Endometrium (tissue), 2 donors: ENCODE data around the gene LRRC1.

Experiments used
- FAIRE-seq: peaks from 2 replicates; lab custom pipeline; 2012; peaks lifted over from hg19 to GRCh38; lab: Jason Lieb, UNC
- donor health status: control.
- donor health status: control.

LRRC1 gene

DNA sequence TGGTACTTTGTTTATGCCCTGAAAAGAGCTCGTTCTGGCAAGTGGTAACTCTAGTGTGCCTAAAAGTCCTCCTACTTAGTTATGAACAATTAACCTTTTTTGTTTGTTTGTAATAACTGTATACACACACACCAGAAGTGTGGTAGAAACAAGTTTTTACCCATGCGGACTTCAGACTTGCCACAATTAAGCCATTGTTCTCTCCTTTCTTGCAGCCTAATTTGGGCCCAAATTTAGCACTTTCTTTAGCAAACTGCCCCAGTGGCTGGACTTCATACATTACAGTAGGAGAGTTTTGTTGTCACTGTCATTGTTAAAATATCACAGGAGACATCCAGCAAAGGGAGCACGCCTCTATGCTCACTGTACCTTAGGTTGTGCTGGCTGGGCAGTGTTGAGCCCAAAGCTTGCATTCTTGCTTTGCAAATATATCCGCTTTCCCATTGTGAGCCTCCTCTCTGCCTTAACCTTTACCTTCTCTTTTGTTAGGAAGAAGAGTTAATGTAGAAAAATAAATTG, 53.0 kb downstream of the LRRC1 start:
- FAIRE-seq, result no peak

DNA sequence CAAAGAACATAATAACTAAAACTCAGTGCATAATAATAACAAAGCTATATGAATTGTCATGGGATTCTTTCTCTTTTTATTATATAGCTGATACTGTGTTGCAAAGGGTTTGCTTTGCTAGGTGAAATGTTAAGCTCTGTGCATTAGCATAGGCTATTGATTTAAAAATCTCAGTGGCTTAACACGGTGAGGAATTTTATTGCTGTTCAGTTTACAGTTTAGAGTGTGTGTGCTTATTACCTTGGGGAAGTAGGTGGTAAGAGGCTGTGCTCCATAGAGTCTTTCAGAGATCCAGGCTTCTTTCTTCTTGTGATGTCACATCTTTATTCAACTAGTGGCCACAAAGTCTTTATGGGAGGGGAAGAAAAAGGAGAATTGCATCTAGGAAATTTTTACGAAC, 55.7 kb downstream of the LRRC1 start:
- FAIRE-seq, result no peak

DNA sequence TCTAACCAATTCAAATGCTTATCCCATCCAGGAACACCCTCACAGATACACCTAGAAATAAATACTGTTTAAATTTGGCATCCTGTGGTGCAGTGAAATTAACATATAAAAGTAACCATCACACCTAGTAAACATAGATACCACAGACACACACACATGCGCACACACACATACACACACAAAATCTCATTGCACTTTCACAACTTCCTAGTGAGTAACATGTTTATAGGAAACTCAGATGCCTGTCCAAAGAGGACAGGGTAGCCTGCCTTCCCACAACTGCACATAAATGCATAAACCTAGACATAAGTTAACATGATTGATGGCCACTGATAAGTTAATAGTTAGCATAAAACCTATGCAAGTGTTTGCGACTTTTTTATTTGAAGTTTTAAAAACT, 56.8 kb downstream of the LRRC1 start:
- no peak for FAIRE-seq

DNA sequence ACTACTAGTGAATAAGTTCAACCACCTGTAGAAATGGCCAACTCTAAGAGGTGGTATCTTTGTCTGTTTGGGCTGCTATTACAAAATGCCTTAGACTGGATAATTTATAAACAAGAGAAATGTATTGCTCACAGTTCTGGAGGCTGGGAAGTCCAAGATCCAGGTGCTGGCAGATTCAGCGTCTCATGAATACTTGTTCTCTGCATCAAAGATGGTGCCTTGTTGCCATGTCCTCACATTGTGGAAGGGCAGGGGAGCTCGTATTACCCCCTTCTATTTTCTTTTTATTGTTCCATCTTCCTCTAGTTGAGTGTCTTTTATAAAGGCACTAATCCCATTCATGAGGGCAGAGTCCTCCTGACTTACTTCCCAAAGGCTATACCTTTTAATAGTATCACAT, 58.0 kb downstream of the LRRC1 start:
- no peak for FAIRE-seq

DNA sequence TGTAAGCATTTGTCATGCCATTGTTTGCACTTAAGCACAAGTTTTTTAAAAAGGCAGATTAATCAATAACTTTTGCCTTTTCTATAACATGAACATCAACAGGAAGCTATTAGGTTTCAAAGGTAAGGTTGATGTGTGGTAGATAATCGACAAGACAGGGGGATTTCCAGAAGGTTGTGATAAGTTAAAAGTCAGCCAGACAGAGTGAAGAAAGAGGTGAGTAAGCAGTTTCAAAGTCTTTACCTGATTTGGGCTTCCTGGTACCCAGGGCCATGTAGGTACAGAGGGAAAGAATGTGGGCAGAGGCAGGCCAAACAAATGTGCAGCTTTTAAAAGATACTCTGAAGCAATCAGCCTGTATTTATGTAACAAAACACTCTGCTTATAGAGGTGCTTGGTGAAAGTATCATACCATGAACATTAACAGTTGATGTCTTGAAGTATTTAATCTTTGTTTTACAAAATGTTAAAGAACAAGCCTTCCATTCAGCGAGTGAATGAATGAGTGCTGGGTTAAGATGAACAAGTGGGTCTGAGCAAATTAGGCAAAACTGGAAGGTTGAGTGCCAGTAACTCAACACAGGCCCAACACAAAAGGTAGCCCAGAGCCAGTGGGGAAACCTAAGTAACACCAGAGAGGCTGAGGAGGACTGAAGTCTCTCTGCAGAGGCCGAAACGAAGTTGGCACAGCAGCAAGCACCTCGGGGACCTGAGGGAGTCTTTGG, 60.2 kb downstream of the LRRC1 start:
- FAIRE-seq, result no peak

DNA sequence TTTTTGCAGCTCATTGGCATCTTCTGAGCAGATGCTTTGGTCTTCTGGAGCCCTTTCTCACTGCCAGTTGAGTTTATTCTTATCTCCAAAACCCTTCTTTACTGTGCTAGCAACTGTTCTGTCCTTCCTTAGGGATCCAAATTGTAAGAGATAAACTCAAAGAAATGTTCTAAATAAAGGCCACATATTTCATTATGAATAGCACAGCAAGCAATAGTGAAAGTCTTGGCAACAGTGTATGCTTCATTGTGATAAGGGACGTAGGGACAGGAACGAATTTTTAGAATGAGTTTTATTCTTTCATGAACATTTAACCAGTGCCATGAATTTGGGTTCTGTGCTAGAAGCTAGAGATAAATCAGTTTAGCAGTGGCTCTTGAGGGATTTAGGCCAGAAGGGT, 61.1 kb downstream of the LRRC1 start:
- no peak for FAIRE-seq

DNA sequence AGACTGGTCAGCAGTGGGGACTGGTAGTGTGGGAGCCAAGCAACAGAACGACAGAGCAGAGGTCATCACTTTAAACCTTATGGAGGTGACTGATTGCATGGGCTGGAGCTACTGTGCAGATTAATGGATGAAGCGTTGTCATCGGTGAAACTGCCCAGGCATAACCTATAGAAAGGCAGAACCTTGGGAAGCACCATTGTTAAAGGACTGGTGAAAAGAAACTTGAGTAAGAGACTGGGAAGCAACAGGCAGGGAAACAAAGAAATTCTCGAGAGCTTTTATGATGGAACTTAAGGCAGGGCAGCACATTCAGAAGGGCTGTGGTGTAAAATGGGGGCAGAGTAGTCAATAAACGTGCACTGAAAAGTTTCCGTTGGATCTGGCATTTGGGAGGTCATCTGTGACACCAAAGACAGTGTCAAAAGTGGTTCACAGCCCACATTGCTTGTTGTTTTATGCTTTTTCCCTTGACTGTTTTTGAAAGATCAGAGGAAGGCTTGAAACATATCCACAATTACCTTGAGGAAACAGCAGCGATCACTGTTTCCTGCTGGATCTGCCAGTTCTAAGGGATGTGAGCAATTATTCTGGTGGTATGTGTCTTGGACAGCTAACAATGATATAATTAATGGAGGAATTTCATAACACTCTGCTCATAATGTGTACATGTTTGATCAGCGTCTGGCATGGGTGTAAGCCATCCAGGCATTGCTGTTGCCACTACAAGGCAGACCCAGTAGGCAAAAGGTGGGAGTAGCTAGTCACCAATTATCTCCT, 62.7 kb downstream of the LRRC1 start:
- FAIRE-seq, result no peak

DNA sequence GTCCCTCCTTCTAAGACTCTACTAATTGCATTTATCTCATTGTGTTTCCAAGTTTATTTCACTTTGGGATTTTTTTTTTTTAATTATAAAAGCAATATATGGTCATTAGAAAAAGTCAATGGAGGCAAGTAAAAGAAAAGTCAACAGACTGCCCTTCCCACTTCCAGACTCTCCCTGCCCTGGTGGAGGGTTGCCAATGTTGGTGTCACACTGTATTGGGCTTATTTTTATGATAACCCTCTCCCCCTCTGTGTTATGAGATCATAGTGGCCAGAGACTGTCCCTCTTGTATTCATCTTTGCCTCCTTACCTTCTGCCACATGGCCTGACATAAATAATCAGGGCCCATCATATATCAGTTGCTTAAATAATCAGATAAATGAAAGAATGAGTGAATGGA, 63.4 kb downstream of the LRRC1 start:
- no peak for FAIRE-seq

DNA sequence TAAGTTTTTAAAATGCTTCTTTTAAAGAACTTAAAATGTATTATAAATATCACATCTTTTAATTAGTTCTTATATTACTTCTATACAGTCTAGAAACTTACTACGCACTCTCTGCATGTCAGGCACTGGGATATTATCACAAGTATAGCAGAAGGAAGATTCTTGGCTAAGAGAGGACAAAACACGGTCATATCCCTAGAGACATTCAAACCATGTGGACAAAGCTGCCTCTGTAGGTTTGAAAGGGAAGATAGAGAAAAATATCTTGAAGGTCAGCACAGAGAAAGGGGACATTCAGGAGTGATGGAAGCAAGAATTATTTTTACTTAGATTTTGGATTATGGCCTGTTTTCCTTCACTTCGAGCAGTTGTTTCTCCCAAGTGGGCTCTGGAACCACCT, 64.1 kb downstream of the LRRC1 start:
- FAIRE-seq, result no peak

DNA sequence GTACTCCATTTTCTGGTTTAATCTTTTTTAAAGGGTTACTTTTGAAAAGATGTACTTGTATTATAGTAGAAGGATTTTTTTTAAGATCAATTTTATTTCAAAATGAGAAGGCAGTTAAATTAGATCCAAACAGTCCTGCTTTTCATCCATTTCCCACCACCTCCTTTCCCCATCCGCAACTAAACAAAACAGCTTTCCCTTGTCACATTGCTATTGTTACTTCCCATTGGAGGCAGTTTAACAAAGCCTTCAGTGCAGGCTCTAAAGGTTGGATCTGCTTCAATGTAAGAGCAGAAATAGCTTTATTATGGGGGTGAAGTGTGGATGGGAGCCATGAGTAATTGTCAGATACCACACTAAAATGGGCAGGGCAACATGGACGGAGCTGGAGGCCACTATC, 65.7 kb downstream of the LRRC1 start:
- no peak for FAIRE-seq

DNA sequence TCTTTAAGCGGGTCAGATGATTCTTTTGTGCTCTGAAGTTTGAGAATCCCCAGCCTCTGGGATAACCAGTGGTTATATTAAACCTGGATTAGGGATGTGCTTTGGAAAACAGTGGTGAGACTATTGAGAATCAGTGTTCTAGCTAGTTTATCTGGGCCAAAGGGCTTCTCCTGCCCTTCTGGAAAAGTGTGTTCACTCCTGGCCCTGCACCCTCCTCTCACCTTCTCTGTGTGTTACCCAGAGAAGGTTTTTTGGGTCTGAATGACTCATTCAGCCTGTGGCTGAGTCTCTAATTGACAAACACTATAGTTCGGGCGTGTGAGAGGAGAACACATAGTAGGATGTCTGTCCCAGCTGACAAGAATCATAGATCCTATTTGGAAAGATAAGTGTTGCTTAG, 66.7 kb downstream of the LRRC1 start:
- no peak for FAIRE-seq

DNA sequence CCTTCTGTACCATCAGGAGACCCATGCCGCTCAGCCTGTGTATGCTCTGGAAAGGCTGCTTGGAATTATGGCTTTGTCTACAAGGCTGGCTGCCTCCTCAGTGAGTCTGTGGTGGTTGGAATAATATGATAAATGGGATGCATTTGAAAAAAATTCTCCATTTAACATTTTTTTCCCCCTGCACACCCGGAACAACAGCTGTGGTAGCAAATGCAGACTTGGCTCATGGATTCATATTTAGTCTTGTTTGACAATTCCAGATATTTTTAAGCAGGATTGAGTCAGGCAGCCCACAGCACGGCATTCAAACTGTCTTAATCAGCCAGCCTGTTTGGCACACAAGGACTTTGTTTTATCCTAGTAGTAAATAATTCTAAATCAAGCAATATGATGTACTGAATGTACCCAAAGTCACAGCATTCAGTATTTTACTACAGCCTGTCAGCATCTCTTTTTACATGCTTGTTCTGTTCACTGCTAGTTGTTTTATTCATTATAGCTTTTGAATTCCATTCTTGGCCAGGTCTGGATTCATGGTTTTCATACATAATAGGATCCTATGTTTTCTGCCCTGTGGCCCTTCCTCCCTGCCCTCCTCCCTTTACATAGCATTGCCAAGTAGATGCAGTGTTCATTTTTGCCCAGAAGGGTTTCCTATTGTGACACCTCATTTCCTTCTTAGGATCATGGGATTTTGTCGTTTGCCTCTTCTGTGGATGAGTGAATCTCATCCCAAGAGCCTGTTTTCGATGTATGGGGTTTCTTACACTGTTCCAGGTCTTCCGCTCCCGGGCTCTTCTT, 68.1 kb downstream of the LRRC1 start:
- no peak for FAIRE-seq

DNA sequence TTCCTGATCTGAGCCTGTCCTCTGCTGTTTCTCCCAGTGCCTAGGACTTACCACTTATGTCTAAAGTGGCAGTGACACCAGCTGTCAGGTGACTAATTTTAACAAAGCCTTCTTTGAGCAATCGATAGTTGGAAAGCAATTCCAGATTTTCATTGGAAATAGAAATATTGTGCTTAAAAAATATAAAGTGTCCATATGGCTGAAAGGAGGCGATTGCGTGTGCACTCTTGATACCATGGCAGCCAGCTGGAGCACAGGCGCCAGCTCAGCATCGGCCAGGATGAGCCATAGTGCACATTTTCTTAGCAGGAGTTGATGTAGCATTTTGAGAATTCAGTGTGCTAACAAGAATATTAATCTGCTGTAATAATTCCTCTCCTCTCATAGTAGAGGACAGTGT, 70.0 kb downstream of the LRRC1 start:
- no peak for FAIRE-seq

DNA sequence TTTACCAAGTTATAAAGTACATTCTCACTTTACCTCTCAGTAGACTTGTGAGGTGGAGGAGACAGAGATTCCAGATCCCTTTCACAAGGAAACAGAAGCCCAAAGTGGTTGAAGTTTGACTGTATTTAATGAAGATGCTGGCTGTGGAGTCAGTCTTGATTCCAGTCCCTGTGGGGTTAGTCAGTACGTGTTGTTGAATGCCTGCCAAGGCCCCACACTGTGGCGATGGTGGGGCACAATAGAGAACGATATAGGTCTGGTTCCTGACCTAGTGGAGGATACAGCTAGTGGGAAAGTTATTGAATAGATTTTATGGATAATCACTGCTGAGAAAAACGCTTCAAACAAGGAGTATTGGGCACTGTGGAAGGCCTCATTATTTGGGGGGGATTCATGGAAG, 71.4 kb downstream of the LRRC1 start:
- no peak for FAIRE-seq

DNA sequence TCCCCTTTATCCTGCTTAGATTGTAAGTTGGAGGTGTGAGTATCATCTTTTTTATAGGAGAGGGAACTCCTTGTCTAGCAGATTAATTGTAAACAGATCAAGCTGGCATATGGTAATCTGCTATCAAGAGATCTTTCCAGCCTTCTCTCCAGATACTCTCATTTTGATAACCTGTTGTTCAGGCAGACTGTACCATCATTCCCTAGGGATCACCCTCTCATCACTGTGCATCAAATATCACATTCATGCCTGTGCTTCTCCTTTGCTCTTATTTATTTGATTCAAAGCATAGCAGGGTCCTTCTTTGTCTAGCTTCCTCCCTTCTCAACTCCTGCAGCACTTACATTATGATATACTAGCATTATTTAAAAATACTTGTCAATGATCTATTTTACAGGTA, 73.8 kb downstream of the LRRC1 start:
- FAIRE-seq, result no peak

DNA sequence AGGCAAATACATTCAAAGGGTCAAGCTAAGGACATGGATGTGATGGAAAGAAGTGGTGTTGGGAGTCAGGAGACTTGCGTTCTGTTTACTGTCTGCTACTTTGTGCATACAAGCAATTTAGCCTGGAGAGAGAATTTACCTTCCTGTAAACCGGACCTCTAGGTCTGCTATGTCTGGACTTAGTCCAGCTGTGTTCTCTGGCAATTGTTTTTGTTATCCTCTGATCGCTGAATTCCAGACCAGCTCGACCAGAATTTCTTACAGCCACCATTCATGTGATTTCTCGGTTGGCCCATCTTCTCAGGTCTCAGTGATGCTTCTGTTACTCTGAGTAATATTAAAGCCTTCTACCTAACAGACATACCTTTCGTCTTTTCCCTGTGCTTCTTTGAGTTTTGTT, 75.2 kb downstream of the LRRC1 start:
- FAIRE-seq, result no peak

DNA sequence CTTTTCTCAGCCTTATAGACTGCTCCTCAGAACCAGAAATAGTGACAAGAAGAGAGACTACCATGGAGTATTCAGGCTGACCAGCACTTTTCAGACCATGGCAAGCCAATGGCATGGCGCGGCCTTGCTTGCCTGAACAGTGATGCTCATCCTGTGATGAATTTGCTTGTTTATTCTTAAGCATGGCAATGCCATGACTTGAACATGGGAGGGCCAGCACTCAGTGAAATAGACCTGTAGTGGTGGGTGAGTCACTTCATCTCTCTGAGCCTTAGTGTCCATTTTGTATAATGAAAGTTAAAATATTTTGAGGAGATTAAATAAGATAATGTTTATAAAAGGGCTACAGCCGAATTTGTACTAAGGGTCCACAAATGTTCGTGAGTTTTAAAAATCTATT, 79.1 kb downstream of the LRRC1 start:
- no peak for FAIRE-seq

DNA sequence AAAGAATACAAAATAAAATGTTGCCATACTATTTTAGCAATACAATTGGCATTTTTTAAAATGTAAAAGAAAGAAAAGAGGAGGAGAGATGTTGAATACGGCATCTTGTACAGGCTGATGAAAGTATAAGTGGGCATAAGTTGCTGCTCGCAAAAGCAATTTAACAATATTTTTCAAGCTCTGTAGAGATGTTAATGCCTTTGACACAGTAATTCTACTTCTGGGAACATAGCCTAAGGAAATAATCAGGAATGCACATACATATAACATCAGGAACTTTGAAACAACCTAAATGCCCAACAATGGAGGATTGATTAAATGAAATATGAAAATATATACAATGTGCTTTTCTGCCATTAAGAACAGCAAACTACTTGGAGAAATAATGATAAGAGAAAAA, 80.2 kb downstream of the LRRC1 start:
- FAIRE-seq, result no peak

DNA sequence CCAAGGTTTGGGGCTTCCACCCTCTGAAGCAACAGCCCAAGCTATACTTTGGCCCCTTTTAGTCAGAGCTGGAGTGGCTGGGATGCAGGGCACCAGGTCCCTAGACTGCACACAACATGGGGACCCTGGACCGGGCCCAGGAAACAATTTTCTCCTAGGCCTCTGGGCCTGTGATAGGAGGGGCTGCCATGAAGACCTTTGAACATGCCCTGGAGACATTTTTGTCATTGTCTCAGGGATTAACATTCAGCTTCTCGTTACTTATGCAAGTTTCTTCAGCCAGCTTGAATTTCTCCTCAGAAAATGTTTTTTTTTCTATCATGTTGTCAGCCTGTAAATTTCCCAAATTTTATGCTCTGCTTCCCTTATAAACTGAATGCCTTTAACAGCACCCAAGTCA, 82.3 kb downstream of the LRRC1 start:
- no peak for FAIRE-seq

DNA sequence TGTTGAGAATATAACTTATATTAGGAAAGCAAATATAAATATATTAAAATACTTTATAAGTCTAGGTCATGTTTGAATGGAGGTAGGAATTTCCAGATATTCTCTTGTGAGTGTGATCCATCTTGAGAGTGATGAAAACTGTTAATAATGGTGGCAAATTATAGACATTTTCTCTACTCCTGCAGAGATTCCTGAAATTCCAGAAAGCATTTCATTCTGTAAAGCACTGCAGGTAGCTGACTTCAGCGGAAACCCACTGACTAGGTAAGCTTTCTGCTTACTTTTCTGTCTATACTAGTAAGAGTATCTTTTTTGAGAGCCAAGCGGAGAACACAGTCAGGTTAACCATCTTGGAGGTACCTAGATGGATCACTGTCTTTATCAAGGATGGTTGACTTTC, 84.0 kb downstream of the LRRC1 start:
- no peak for FAIRE-seq

DNA sequence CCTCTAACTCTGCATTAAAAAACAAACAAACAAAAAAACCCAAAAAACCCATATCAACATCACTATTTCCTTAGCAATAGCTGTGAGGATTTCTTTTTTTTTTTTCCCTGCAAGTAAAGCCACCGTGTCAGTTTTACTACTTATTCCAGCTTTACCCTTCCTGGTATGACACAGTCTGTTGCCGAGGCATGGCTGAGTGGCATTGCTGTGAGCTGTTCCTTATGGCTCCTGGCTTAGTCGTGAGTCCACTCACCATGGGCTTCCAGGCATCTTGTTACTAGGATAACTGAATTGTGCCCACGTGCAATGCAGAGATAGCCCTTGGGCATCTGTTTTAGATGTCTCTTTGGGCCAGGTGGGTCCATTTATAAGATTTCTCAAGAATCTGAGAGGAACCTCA, 84.8 kb downstream of the LRRC1 start:
- FAIRE-seq, result no peak

DNA sequence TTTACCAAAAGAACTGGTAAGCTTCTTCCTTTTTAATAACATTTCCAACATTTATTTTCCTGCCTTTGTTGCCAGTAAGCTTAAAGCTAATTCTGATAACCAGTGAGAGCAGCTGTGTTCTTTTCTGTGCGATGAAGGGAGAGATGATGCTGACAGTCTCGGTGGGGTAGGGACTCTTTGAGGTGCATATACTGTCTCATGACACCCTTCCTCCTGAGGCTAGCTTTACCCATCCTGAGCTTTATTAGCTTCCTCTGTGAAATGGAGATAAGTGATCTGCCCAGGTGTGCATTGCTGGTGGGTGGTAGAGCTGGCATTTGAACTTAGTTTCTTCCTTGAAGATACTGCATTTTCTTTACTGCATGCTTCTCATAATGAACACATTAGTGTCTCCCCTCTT, 92.5 kb downstream of the LRRC1 start:
- no peak for FAIRE-seq

DNA sequence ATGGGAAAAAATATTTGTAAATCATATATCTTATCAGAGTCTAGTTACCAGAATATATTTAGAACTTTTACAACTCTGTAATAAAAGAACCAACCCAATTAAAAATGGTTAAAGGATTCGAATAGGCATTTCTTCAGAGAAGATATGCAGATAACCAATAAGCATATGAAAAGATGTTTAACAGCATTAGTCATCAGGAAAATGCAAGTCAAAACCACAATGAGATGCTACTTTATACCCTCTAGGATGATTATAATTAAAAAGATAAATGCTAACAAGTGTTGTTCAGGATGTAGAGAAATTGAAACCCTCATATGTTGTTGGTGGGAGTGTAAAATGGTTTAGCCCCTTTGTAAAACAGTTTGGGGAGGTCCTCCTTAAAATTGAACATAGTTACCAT, 94.1 kb downstream of the LRRC1 start:
- FAIRE-seq, result no peak
